Stimulated activated naive B cell treated with anti-CD40 and anti-IgM and Interleukin-4, amounts not matched to agents 10 μg/mL and 1 μg/mL and 100 μg/mL, for 72 hours (primary cell): ENCODE measurements around the gene RBM19.

Source experiments
- ATAC-seq, 2 donors: fragments of 150-1000 bp; cut with Tn5 transposase; replicated peaks; 2 replicates each; pipeline ENCODE4 v1.10.0; 2021; ENCODE audit warnings: moderate library complexity in 1 of 2
- DNase-seq: peaks from one replicate; pipeline ENCODE4 v3.0.0; 2021
- H3K27ac Mint-ChIP-seq: one replicate; pipeline ENCODE4 v1.8.0; 2022; ENCODE audit warnings: mild to moderate bottlenecking, mixed read lengths
- H3K27me3 Mint-ChIP-seq, 2 donors: one replicate each; pipeline ENCODE4 v1.8.0; 2022; ENCODE audit warnings: mixed read lengths in 2 of 2
- H3K36me3 Mint-ChIP-seq, 2 donors: one replicate each; pipeline ENCODE4 v1.8.0; 2022; ENCODE audit warnings: mixed read lengths in 2 of 2, mild to moderate bottlenecking in 1 of 2
- H3K4me1 Mint-ChIP-seq, 2 donors: one replicate each; pipeline ENCODE4 v1.8.0; 2022; ENCODE audit warnings: mixed read lengths in 2 of 2, mild to moderate bottlenecking in 1 of 2
- H3K4me3 Mint-ChIP-seq, 2 donors: one replicate each; pipeline ENCODE4 v1.8.0; 2022; ENCODE audit warnings: mild to moderate bottlenecking in 2 of 2, mixed read lengths in 2 of 2, moderate library complexity in 1 of 2
- H3K9me3 Mint-ChIP-seq, 2 donors: one replicate each; pipeline ENCODE4 v1.8.0; 2022; ENCODE audit warnings: mixed read lengths in 2 of 2, mild to moderate bottlenecking in 1 of 2

RBM19 gene

DNA sequence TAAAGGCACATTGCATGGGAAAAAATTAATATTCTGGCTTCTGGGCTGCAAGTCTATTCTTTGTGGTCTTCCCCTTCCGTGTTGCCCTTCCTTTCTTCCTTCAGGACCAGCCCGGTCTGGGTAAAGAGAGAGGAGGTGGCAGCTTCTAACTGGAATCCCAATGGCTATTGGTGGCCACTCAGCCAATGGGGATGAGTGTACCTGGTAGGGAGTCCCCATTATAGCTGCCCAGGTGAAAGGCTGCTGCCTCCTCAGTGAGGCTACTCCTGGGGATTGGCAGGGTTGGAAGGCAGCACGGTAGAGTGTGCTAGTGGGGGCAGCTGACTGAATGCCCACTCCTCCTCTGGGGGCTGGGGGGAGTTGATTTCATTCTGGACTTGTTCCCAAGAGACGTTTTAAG lies 112.6 kb downstream of the RBM19 start:
- H3K27me3 Mint-ChIP-seq: no peaks in the 10 kb centered on the region
- H3K4me1 Mint-ChIP-seq: no peaks in the 10 kb centered on the region
- ATAC-seq (no peak), DNase-seq (no peak)
- H3K4me3 Mint-ChIP-seq: no peak overlapping the region
- peaks cover 51 to 81% of the 10 kb centered on the region in 2 donors for H3K36me3 Mint-ChIP-seq
- no peaks in the 10 kb centered on the region for H3K9me3 Mint-ChIP-seq
- H3K27ac Mint-ChIP-seq: no peak overlapping the region

DNA sequence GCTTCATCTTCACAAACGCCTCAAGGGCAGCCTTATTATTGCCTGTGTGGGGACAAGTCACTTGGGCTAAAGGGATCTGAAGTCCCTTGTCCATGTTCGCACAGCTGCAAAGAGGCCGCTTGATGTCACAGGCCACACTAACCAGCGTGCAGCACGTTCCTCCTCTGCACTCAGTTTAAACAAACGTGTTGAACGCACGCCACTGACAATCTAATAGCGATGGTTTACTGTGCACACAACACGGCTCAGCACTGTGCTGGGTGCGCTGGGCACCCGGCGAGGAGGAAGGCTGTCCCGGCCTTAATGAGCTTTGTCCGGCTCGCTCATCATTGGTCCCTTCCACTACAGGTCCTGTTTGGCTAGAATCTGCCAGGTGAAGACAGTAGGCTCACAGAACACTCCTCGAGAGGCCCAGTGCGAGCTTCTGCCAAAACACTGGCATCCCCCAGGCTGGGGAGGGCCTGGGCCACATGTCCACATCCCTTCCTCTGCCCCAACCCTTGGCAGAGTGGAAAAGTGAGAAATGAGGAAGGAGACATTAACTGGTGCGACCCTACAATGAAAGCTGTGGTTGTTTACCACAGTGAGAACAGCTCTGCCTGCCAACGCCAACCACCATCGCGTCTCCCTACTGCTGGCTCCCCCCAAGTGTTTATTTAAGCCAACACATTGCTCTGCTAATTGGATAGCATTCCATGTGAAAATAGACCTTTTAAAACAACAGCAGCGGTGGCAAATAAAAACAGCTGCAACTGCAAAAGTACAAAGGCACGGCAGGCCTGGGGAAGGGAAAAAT lies 113.2 kb downstream of the RBM19 start:
- Mint-ChIP-seq H3K9me3 (no peaks in the 10 kb centered on the region), H3K4me3 (no peak overlapping the region), H3K27ac (no peak overlapping the region), H3K27me3 (no peaks in the 10 kb centered on the region), H3K4me1 (no peaks in the 10 kb centered on the region), H3K36me3 (peaks cover 47 to 80% of the 10 kb centered on the region in 2 donors)
- ATAC-seq (no peak), DNase-seq (no peak)

DNA sequence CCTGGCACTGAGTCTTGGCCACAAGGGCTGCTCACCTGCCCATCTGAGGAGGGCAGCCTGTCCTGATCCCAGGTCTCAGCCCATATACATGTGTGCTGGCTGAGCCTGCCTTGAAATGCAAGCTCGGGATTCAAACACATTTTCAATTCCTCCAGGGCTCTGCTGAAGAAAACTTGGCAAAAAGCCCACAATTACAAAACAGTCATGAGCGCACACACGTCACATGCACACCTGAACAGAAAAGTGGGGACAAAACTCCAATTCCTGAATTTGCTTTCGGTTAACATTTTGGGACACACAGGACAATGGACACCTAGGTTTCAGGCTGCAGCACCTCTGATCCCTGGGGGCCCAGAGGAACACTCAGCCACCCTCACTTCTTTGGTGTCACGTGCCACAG lies 113.9 kb downstream of the RBM19 start:
- no peaks in the 10 kb centered on the region for H3K4me1 Mint-ChIP-seq
- ATAC-seq: no peak
- DNase-seq: no peak
- H3K27ac Mint-ChIP-seq: no peak overlapping the region
- H3K4me3 Mint-ChIP-seq: no peak overlapping the region
- peaks cover 45 to 80% of the 10 kb centered on the region in 2 donors for H3K36me3 Mint-ChIP-seq
- H3K27me3 Mint-ChIP-seq: no peaks in the 10 kb centered on the region
- no peaks in the 10 kb centered on the region for H3K9me3 Mint-ChIP-seq

DNA sequence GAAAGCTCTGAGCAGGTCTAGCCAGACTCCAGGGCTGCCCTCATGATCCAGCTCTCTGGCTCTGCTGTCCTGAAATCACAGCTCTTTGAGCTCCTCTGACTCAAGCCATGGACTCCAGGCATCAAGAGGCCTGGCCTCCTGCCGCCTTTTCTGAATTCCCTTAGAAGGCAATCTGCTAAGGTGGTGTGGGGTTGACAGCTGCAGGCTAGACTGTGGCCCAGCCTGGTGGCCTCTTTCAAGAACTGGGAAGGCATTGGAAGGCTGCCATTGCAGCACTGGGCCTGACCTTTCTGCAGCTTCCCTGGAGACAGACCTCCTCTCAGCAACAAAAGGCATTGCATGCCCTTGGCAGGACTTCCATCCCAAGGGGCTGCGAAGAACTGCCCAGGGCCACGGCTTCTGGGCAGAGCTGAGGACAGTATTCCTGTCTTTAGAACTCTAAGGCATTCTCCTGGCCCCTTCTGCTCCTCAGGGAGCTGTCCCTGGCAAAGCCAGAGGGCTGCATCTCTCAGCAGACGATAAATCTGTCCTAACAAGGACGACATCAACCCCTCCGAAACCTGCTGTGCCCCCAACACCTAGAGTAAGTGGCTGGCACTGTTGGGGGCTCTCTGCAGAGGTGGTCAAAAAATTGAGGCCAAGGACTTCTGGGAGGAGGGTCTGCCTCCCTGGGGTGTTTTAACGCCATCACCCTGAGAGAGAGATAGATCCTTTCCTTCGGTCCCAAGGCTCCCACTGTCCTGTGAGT lies 115.6 kb downstream of the RBM19 start:
- H3K36me3 Mint-ChIP-seq: peaks cover 34 to 73% of the 10 kb centered on the region in 2 donors
- no peaks in the 10 kb centered on the region for H3K4me1 Mint-ChIP-seq
- no peaks in the 10 kb centered on the region for H3K9me3 Mint-ChIP-seq
- no peak for ATAC-seq
- DNase-seq: no peak
- no peak overlapping the region for H3K4me3 Mint-ChIP-seq
- no peaks in the 10 kb centered on the region for H3K27me3 Mint-ChIP-seq
- H3K27ac Mint-ChIP-seq: no peak overlapping the region

DNA sequence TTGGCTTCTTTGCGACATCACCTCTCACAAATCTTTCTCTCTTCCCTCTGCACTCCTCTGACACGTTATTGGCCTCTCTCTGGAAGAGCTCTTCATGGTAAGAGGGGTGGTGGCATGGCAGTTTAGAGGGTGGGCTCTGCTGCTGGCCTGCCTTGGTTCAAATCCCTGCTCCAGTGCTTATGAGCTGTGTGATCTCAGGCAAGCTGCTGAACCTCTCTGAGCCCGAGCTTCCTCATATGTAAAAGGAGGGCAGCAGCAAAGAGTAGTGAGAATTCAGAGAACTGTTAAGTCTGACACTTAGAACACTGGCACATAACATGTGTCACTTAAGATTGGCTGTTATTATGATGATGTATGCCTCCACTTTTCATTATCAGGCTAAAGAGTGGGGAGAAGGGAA lies 118.3 kb downstream of the RBM19 start:
- no peaks in the 10 kb centered on the region for H3K9me3 Mint-ChIP-seq
- H3K36me3 Mint-ChIP-seq: peaks cover 36 to 72% of the 10 kb centered on the region in 2 donors
- H3K4me3 Mint-ChIP-seq: no peak overlapping the region
- ATAC-seq: no peak
- no peak overlapping the region for H3K27ac Mint-ChIP-seq
- no peaks in the 10 kb centered on the region for H3K27me3 Mint-ChIP-seq
- no peak for DNase-seq
- H3K4me1 Mint-ChIP-seq: no peaks in the 10 kb centered on the region

DNA sequence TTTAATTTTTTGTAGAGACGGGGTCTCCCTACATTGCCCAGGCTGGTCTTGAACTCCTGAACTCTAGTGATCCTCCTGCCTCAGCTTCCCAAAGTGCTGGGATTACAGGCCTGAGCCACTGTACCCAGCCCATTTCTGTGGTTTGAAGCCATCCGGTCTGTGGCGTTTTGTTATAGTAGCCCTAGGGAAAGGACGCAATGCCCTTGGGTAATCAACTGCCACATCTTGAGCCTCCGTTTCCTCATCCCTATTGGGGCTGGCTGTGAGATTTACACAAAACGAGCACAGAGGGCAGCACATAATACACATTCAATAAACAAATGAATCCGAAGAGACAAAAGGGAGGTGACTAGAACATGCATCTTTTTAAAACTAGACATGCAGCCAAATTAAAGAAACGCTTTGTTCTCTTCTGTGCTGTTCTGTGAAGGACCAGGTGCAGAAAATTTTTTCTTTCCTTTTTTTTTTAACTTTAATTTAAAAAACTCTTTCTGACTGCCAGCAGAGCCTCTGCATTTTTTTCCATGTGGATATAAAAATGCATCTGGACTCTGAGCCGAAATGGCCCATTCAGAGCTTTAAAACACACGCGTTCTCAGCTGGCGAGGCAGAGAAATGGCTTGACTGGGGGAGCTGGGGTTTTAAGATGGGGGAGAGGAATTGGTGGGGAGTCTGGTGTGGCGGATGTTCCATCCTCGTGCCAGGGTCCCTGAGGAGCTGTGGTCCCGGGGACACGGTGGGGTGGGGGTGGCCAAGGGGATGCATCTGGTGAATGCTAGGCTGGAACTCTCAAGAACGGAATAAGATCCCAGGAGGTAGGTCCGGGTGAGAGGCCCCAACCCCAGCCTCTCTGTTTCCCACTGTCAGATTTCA lies 119.0 kb downstream of the RBM19 start:
- no peaks in the 10 kb centered on the region for H3K27me3 Mint-ChIP-seq
- H3K4me3 Mint-ChIP-seq: no peak overlapping the region
- DNase-seq: no peak
- H3K27ac Mint-ChIP-seq: no peak overlapping the region
- H3K36me3 Mint-ChIP-seq: peaks cover 42 to 76% of the 10 kb centered on the region in 2 donors
- no peaks in the 10 kb centered on the region for H3K4me1 Mint-ChIP-seq
- H3K9me3 Mint-ChIP-seq: no peaks in the 10 kb centered on the region
- ATAC-seq: no peak

DNA sequence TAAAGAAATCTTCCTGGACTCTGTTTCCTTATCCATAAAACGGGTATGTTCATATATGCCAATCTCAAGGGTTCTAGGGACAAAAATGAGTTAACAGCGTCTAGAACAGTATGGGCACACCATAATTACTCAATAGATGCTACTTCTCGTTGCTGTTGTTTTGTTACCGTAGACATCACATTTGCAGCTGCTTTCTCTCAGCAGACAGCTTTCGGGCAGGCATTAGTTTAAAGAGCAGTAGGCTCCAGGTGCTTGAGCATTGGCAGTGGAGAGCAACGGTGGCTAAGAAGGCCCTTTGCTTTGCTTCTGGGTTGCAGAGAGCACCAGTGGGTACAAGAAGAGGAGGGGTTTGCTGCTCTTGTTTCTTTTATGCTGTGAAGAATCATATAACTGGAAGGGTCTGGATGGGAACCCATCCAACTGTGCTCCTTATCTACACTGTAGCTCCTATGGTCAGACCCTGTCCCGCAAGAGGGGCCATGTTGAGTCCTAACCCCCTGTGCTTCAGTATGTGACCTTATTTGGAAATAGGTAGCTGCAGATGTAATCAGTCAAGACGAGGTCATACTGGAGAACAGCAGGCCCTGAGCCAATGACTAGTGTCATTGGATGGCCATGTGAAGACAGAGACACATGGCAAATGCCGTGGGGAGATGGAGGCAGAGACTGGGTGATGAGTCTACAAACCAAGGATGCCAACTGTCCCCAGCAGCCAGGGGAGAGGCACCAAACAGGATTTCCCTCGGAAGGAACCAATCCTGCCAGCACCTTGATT lies 120.0 kb downstream of the RBM19 start:
- Mint-ChIP-seq H3K4me1 (no peaks in the 10 kb centered on the region), H3K9me3 (no peaks in the 10 kb centered on the region), H3K36me3 (peaks cover 39 to 70% of the 10 kb centered on the region in 2 donors), H3K4me3 (no peak overlapping the region), H3K27me3 (no peaks in the 10 kb centered on the region), H3K27ac (no peak overlapping the region)
- no peak for ATAC-seq
- no peak for DNase-seq

DNA sequence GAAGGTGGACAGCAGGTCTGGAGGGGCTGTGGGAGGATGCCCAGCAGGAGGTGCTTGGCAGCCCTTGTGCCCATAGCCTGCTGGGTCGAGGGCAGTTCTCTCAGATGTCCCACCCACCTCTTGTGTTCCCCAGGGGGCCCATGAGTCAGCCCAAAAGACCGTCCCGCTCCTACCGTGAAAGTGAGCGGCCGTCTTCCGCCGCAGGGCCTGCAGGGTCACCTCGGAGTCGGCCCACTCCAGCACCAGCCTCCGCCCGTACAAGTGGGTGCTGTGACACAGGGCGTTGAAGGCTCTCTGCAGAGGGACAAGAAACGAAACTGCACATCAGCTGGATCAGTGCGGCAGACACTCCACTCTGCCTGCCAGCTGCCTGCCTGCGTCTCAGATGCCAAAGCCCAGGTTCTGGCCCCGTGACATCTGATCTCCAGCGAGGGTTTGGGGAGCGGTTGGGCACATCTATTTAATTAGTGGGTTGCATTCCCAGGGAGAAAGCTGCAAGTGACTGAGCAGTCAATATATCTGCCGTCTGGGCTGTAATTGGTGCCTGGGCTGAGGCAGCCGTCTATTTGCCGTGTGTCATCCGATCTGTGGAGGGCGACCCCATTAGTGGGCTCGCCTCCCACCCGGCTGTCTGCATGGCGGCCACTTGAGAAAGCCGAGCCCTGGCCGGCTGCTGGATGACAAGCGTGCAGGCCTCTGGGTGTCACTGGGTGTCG lies 121.5 kb downstream of the RBM19 start:
- no peak overlapping the region for H3K27ac Mint-ChIP-seq
- H3K9me3 Mint-ChIP-seq: no peaks in the 10 kb centered on the region
- H3K4me1 Mint-ChIP-seq: no peaks in the 10 kb centered on the region

DNA sequence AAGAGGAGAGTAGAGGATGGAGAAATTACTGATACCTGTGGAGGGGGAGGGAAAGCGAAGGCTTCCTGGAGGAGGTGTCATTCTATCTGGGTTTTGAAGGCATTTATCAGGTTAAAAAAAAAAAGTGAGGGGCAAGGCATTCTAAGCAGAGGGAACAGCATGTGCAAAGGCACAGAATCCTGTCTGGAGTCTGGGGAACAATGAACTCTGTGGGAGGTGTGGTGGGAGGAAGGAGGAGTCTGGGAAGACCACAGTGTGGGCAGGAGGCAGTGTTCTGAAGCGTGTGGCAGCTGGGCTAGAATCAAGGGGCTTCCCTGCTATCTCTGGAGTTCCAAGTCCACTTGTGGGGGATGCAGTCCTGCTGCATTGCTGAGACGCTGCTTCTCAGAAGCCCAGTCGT lies 123.4 kb downstream of the RBM19 start:
- no peaks in the 10 kb centered on the region for H3K27me3 Mint-ChIP-seq
- no peak for ATAC-seq
- no peaks in the 10 kb centered on the region for H3K4me1 Mint-ChIP-seq
- H3K27ac Mint-ChIP-seq: no peak overlapping the region
- no peaks in the 10 kb centered on the region for H3K9me3 Mint-ChIP-seq
- DNase-seq: no peak
- H3K36me3 Mint-ChIP-seq: peaks cover 38 to 67% of the 10 kb centered on the region in 2 donors
- no peak overlapping the region for H3K4me3 Mint-ChIP-seq

More for the DNA sequence above, 121.5 kb downstream of the RBM19 start:
- Mint-ChIP-seq H3K36me3 (peaks cover 45 to 74% of the 10 kb centered on the region in 2 donors), H3K4me3 (no peak overlapping the region), H3K27me3 (no peaks in the 10 kb centered on the region)
- ATAC-seq (no peak), DNase-seq (no peak)

DNA sequence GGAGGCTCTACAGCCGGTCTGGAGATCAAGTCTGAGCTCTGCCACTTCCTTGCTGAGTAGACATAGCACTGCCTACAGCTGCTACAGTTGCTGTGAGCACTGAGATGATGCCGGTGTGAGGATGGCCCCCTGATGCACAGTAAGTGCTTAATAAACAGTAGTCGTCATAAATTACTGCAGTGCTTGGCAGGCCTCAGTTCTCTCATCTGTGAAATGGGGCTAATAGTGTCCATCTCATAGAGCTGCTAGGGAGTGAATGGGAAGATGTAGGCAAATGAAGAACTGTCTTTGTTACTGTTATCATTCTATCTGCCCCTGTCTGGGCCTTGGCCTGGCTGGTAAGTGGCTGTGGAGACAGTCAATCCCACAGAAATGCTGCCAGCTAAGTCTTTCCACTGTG lies 124.3 kb downstream of the RBM19 start:
- ATAC-seq: no peak
- Mint-ChIP-seq H3K4me3 (no peak overlapping the region), H3K36me3 (peaks cover 43 to 70% of the 10 kb centered on the region in 2 donors), H3K4me1 (no peaks in the 10 kb centered on the region), H3K9me3 (no peaks in the 10 kb centered on the region), H3K27me3 (no peaks in the 10 kb centered on the region), H3K27ac (no peak overlapping the region)
- DNase-seq: no peak

DNA sequence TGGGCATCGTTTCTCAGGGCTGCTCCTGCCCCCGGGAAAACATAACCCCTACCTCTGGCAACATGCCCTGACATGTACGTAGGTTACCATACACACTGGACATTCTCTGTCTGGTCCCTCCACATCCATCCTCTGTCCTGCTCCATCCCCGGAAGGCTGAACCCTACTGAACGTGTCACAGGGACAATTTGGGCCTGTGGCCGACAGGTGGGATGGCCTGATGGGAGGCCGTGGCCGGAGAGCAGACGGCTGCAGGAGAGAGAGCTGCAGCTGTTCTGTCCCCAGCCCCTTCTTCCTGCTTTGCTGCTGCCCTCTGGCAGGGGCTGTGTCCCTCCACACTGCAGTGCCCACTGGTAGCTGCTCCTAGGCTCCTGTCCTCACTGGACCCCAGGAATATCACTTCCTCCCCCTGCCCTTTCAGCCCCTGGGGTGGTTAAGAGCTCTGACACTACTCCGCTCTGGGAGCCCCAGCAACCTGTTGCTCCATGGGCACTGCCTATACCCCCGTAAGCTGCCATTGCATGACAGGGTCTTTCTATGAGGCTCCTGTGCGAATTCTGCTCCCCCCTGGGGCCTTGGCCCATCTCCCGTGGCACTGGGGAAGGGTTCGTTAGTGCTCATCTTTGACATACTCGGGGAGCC lies 125.6 kb downstream of the RBM19 start:
- Mint-ChIP-seq H3K27me3 (no peaks in the 10 kb centered on the region), H3K36me3 (peaks cover 37 to 60% of the 10 kb centered on the region in 2 donors)

DNA sequence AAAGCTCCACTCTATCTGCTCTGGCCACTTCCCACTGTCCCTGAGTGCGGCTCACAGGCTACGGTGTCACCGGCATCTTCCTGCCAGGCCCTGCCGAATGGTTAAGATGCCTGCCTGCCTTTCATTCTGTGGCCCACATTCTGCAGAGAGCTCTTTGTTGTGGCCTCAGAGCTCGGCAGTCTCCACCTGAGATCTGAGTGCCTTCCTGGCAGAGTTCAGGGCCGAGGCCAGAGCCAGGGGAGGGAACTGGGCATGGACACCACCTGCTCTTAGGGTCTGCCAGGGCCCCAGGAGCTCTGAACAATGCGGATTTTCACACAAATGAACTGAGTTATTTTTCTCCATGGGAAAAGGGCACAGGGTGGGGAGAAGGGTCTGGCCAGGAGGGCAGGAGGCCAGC lies 127.2 kb downstream of the RBM19 start:
- Mint-ChIP-seq H3K9me3 (no peaks in the 10 kb centered on the region), H3K36me3 (peaks cover 33 to 56% of the 10 kb centered on the region in 2 donors), H3K27ac (no peak overlapping the region), H3K4me3 (no peak overlapping the region), H3K27me3 (no peaks in the 10 kb centered on the region), H3K4me1 (peaks cover 0 to 2% of the 10 kb centered on the region in 2 donors)
- no peak for DNase-seq
- no peak for ATAC-seq

More for the DNA sequence above, 125.6 kb downstream of the RBM19 start:
- no peak overlapping the region for H3K4me3 Mint-ChIP-seq
- H3K9me3 Mint-ChIP-seq: no peaks in the 10 kb centered on the region
- no peak overlapping the region for H3K27ac Mint-ChIP-seq
- DNase-seq (no peak), ATAC-seq (no peak)
- H3K4me1 Mint-ChIP-seq: no peaks in the 10 kb centered on the region
